ENCODE results near the gene MTCL1. TPM values are rescaled to one million over a fixed set of nuclear protein-coding genes. Genes with fewer than 3 reads are reported as not detected.

The MTCL1 gene
- total RNA-seq, 1 experiment from 2014 or later: 28.3 TPM

DNA sequence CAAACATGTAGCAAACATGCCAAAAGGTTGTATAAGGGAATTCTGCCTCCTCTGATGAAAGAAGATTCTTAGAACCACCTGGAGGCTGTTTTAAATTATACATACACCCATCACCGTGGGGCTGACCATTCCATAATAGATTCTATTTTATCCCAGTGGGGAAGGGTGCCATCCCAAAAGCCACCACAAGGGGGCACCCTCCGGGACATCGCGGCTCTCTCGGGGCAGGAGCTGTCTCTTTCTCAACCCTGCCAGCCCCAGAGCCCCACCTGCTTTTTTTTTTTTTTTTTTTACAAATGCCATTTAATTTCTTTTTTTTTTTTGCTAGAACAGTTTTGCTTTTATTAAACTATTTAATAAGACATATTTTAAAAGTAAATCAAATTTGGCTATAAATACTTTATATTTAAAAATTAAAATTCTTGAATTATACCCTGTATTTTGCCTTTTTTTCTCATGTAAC, 8.6 kb upstream of the MTCL1 start:
- CTCF ChIA-PET: interaction anchor here (0.6 to 1.6 kb wide), 7 partner anchors 8 to 781 kb away, joined by 3 to 29 read pairs (median 6); no protein-coding TSS in a partner anchor

DNA sequence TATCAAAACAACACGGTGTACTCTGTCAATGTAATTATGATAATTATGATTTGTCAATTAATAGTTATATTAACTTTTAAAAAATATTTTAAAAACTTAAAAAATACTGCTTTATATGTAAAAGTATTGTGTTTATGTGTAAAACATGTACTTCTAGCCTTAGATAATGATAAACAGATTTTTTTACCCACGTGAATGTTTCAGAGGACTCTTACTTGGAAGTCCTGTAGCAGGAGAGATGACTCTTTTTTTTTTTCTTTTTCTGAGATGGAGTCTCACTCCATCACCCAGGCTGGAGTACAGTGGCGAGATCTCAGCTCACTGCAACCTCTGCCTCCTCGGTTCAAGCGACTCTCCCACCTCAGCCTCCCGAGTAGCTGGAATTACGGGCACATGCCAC, 6.2 kb upstream of the MTCL1 start:
- intact Hi-C loops (cut with micrococcal nuclease; ENCODE audit: unreplicated experiment): no loop called here
- Histone ChIP-seq H3K9me3 (no peaks in the 10 kb centered on the region), H3K36me3 (ENCODE audit: control insufficient read depth, insufficient read depth, low read length) (no peaks in the 10 kb centered on the region), H3K27me3 (replicated peaks; ENCODE audit: control insufficient read depth, insufficient read depth, low read length) (no peaks in the 10 kb centered on the region), H3K4me3 (ENCODE audit: low read depth, low read length) (no peak overlapping the region), H3K4me1 (peaks cover 6% of the 10 kb centered on the region)
- ChIA-PET CTCF (no interaction called here), POLR2A (no interaction called here)
- Mint-ChIP-seq H3K4me3 (ENCODE audit: unreplicated experiment) (no peak overlapping the region), H3K4me1 (ENCODE audit: low read depth, unreplicated experiment) (peaks cover 6% of the 10 kb centered on the region), H3K9me3 (ENCODE audit: unreplicated experiment) (no peaks in the 10 kb centered on the region), H3K27ac (ENCODE audit: unreplicated experiment) (no peak overlapping the region), H3K36me3 (ENCODE audit: insufficient read depth, unreplicated experiment) (no peaks in the 10 kb centered on the region), H3K27me3 (ENCODE audit: insufficient read depth, unreplicated experiment) (no peaks in the 10 kb centered on the region)
- TF ChIP-seq, protein P1, sequence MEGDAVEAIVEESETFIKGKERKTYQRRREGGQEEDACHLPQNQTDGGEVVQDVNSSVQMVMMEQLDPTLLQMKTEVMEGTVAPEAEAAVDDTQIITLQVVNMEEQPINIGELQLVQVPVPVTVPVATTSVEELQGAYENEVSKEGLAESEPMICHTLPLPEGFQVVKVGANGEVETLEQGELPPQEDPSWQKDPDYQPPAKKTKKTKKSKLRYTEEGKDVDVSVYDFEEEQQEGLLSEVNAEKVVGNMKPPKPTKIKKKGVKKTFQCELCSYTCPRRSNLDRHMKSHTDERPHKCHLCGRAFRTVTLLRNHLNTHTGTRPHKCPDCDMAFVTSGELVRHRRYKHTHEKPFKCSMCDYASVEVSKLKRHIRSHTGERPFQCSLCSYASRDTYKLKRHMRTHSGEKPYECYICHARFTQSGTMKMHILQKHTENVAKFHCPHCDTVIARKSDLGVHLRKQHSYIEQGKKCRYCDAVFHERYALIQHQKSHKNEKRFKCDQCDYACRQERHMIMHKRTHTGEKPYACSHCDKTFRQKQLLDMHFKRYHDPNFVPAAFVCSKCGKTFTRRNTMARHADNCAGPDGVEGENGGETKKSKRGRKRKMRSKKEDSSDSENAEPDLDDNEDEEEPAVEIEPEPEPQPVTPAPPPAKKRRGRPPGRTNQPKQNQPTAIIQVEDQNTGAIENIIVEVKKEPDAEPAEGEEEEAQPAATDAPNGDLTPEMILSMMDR (IDR thresholded peaks at IDR 0.05; ENCODE audit: insufficient read depth in 1 of 2, low read depth in 1 of 2, low read length in 1 of 2, severe bottlenecking in 1 of 2, unreplicated experiment in 1 of 2): no peak
- BruUV-seq (replicated peaks): no TSS peak
- DNase-seq: no peak

More for the DNA sequence above, 8.6 kb upstream of the MTCL1 start:
- H3K36me3 ChIP-seq (ENCODE audit: control insufficient read depth, insufficient read depth, low read length): no peaks in the 10 kb centered on the region
- no peak overlapping the region for H3K4me3 Mint-ChIP-seq (ENCODE audit: unreplicated experiment)
- no TSS peak for BruUV-seq (replicated peaks)
- no peaks in the 10 kb centered on the region for H3K27me3 Mint-ChIP-seq (ENCODE audit: insufficient read depth, unreplicated experiment)
- H3K4me1 Mint-ChIP-seq (ENCODE audit: low read depth, unreplicated experiment): no peaks in the 10 kb centered on the region
- H3K36me3 Mint-ChIP-seq (ENCODE audit: insufficient read depth, unreplicated experiment): no peaks in the 10 kb centered on the region
- H3K4me1 ChIP-seq: no peaks in the 10 kb centered on the region
- no peaks in the 10 kb centered on the region for H3K9me3 ChIP-seq
- H3K9me3 Mint-ChIP-seq (ENCODE audit: unreplicated experiment): no peaks in the 10 kb centered on the region
- TF ChIP-seq, protein P1 (IDR thresholded peaks at IDR 0.05; ENCODE audit: insufficient read depth in 1 of 2, low read depth in 1 of 2, low read length in 1 of 2, severe bottlenecking in 1 of 2, unreplicated experiment in 1 of 2): peak; percentile 90 to 91
- POLR2A ChIA-PET: interaction anchor here (0.6 to 0.7 kb wide), 4 partner anchors 44 to 1410 kb away, joined by 3 to 10 read pairs (median 8); no protein-coding TSS in a partner anchor
- H3K4me3 ChIP-seq (ENCODE audit: low read depth, low read length): no peak overlapping the region
- no peaks in the 10 kb centered on the region for H3K27me3 ChIP-seq (replicated peaks; ENCODE audit: control insufficient read depth, insufficient read depth, low read length)
- DNase-seq: peak; percentile 59 to 89
- intact Hi-C loops (cut with micrococcal nuclease; ENCODE audit: unreplicated experiment): loop anchor here (1.0 kb wide), 3 partner anchors 8 to 292 kb away; no protein-coding TSS in a partner anchor
- no peak overlapping the region for H3K27ac Mint-ChIP-seq (ENCODE audit: unreplicated experiment)

DNA sequence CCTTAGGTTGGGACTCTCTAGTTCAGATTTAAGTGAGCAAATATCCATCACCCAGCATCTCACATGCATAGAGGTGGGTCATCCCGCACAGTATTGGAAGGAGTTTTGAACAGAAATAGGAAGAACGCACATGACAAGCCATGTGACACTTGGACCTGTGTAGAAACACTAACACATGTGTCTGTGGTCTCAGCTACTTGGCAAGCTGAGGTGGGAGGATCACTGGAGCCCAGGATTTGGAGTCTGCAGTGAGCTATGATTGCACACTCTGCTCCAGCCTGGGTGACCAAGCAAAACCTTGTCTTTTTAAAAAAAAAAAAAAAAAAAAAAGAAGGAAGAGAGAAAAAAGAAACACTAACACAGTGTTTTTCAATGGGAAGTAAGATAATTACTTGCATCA, 5.4 kb upstream of the MTCL1 start:
- intact Hi-C loops (cut with micrococcal nuclease; ENCODE audit: unreplicated experiment): loop anchor here (5.0 to 10.0 kb wide), 3 partner anchors 48 to 357 kb away; no protein-coding TSS in a partner anchor
- no TSS peak for BruUV-seq (replicated peaks)
- H3K4me3 Mint-ChIP-seq (ENCODE audit: unreplicated experiment): no peak overlapping the region

More for the DNA sequence above, 5.4 kb upstream of the MTCL1 start:
- Mint-ChIP-seq H3K27ac (ENCODE audit: unreplicated experiment) (no peak overlapping the region), H3K4me1 (ENCODE audit: low read depth, unreplicated experiment) (peaks cover 6% of the 10 kb centered on the region), H3K36me3 (ENCODE audit: insufficient read depth, unreplicated experiment) (no peaks in the 10 kb centered on the region), H3K27me3 (ENCODE audit: insufficient read depth, unreplicated experiment) (no peaks in the 10 kb centered on the region), H3K9me3 (ENCODE audit: unreplicated experiment) (no peaks in the 10 kb centered on the region)
- ChIA-PET POLR2A (interaction anchor here (0.6 kb wide), 1 partner anchor 16 kb away, joined by 8 read pairs; no protein-coding TSS in a partner anchor), CTCF (interaction anchor here (1.0 kb wide), 1 partner anchor 288 kb away, joined by 3 read pairs; no protein-coding TSS in a partner anchor)
- no peaks in the 10 kb centered on the region for H3K9me3 ChIP-seq
- peaks cover 7% of the 10 kb centered on the region for H3K4me1 ChIP-seq
- TF ChIP-seq, protein P1 (IDR thresholded peaks at IDR 0.05; ENCODE audit: insufficient read depth in 1 of 2, low read depth in 1 of 2, low read length in 1 of 2, severe bottlenecking in 1 of 2, unreplicated experiment in 1 of 2): no peak
- DNase-seq: no peak
- H3K36me3 ChIP-seq (ENCODE audit: control insufficient read depth, insufficient read depth, low read length): no peaks in the 10 kb centered on the region
- no peak overlapping the region for H3K4me3 ChIP-seq (ENCODE audit: low read depth, low read length)
- no peaks in the 10 kb centered on the region for H3K27me3 ChIP-seq (replicated peaks; ENCODE audit: control insufficient read depth, insufficient read depth, low read length)
